ENCODE results near the gene CD300C. TPM values are rescaled to one million over a fixed set of nuclear protein-coding genes. Genes with fewer than 3 reads are reported as not detected.

Gene CD300C
- total RNA-seq, 1 donor from 2014 or later = not detected

DNA sequence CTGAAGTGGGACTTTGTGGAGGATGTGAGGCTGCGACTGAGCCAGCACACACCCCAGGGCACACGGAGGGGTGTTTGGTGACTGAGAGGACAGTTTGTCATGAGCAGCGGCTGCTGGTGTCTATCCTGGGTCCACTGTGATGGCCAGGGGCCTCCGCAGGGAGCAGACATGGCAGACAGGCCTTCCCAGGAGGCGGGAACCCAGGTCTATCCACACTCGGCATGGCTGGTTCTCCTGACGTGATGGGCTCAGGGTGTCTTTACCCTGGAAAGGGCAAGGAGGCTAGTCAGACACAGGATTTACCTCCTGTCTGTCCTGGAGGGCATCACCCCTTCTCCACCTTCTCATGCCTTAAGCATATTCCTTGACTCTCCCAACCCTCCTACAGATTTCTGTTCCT is 671 bp upstream of the CD300C start:
- Mint-ChIP-seq H3K4me3 (ENCODE audit: unreplicated experiment) (no peak overlapping the region), H3K27ac (ENCODE audit: unreplicated experiment) (no peak overlapping the region), H3K9me3 (ENCODE audit: unreplicated experiment) (peaks cover 4% of the 10 kb centered on the region), H3K36me3 (ENCODE audit: unreplicated experiment) (no peaks in the 10 kb centered on the region), H3K27me3 (ENCODE audit: unreplicated experiment) (peaks cover 24% of the 10 kb centered on the region), H3K4me1 (ENCODE audit: low read depth, unreplicated experiment) (no peaks in the 10 kb centered on the region)
- TF ChIP-seq, protein P1, sequence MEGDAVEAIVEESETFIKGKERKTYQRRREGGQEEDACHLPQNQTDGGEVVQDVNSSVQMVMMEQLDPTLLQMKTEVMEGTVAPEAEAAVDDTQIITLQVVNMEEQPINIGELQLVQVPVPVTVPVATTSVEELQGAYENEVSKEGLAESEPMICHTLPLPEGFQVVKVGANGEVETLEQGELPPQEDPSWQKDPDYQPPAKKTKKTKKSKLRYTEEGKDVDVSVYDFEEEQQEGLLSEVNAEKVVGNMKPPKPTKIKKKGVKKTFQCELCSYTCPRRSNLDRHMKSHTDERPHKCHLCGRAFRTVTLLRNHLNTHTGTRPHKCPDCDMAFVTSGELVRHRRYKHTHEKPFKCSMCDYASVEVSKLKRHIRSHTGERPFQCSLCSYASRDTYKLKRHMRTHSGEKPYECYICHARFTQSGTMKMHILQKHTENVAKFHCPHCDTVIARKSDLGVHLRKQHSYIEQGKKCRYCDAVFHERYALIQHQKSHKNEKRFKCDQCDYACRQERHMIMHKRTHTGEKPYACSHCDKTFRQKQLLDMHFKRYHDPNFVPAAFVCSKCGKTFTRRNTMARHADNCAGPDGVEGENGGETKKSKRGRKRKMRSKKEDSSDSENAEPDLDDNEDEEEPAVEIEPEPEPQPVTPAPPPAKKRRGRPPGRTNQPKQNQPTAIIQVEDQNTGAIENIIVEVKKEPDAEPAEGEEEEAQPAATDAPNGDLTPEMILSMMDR (IDR thresholded peaks at IDR 0.05; ENCODE audit: partially characterized antibody, unreplicated experiment) = no peak
- no peak for DNase-seq

DNA sequence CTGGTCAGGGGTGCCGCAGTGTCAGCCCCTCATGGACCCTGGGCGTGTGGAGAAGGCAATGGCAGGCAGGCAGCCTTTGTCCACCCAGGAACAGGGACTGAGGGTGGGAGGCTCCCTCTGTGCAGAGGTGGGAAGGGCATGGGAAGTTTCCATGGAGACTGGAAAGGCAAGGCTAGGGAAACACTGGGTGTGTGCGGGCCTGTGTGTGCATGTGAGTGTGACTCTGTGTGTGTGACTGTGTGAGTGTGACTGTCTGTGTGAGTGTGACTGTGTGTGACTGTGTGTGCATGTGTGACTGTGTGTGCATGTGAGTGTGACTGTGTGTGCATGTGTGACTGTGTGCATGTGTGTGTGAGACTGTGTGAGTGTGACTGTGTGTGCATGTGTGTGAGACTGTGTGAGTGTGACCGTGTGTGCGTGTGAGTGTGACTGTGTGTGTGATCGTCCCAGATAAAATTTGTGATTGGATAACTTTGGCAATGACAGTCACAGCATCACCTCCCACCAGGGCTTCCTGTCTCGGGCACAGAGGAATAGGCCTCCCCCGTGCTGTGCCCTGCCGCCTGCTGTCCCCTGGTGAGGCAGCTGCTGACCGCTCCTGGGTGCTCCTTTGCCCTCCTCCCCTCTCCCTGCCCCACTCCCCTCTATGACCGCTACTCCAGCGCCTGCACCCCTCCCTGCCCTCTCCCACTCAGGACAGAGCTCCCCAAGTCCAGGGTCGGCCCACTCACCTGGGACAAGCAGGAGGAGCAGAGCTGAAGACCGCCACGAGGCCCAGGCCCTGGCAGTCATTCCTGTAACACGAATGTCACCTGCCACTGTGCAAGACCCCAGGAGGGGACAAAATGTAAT is 698 bp downstream of the CD300C start:
- Mint-ChIP-seq H3K4me1 (ENCODE audit: low read depth, unreplicated experiment) (no peaks in the 10 kb centered on the region), H3K9me3 (ENCODE audit: unreplicated experiment) (peaks cover 4% of the 10 kb centered on the region), H3K27me3 (ENCODE audit: unreplicated experiment) (peaks cover 23% of the 10 kb centered on the region), H3K36me3 (ENCODE audit: unreplicated experiment) (no peaks in the 10 kb centered on the region), H3K27ac (ENCODE audit: unreplicated experiment) (peak overlapping the region; percentile 18), H3K4me3 (ENCODE audit: unreplicated experiment) (no peak overlapping the region)
- DNase-seq = no peak
- TF ChIP-seq, protein P1 (IDR thresholded peaks at IDR 0.05; ENCODE audit: partially characterized antibody, unreplicated experiment) = no peak

DNA sequence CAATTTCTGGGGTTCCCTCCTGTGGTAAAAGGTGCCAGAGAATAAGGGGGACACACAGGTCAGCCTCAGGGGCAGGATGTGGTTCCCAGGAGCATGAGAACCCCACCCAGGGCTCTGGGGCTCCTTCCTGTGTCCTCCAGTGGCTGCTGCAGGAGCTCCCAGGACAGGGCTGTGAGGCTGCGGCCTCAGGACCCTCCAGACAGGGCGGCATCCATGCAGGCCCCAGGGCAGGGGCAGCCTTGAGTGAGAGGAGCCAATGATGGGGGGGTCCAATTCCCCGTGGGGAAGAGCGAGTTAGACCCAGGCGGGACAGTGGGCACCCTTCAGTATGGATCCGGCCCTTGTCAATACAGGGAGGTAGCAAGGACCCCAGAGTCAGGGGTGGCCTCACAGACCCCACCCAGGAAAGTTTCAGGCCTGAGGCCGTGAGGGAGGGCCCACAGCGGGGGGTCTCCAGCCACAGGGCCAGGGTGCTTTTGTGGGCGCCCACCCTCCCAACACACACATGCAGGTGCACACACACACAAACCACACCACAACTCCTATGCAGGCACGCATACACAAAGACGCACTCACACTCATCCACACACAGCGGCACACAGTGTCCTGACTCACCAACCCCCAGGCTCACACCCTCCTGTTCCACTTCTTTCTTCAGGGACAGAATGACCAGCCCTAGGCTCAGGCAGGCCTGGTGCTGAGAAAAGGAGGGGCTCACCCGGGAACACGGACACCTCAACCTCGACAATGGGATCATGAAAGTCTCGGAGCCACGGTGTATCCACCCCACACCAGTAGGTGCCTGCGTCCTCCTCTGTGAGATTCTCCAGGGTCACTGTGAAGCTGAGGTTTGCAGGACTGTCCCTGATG is 1.8 kb downstream of the CD300C start:
- Mint-ChIP-seq H3K27ac (ENCODE audit: unreplicated experiment) (no peak overlapping the region), H3K4me3 (ENCODE audit: unreplicated experiment) (no peak overlapping the region), H3K36me3 (ENCODE audit: unreplicated experiment) (peaks cover 5% of the 10 kb centered on the region), H3K9me3 (ENCODE audit: unreplicated experiment) (peaks cover 2% of the 10 kb centered on the region), H3K27me3 (ENCODE audit: unreplicated experiment) (peaks cover 27% of the 10 kb centered on the region), H3K4me1 (ENCODE audit: low read depth, unreplicated experiment) (no peaks in the 10 kb centered on the region)
- TF ChIP-seq, protein P1 (IDR thresholded peaks at IDR 0.05; ENCODE audit: partially characterized antibody, unreplicated experiment) = no peak
- DNase-seq = no peak

DNA sequence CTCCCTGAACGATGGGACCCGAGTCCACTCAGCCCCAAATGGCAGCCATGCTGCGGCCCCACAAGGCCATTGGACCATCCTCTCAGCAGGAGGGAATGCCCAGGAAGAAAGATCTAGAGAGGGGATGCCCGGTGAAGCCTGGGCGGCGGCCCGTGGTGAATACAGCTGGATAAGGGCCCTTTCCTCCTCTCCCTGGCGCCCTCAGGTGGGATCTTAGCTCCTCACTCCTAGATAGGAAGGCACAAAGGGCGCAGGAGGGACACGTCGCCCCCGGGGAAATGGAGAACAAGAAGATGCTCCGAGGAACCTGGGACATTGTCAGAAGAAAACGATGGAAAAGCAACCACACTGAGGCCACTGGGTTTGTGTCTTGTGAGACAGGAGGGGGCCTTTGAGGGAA is 2.5 kb downstream of the CD300C start:
- DNase-seq = no peak
- TF ChIP-seq, protein P1 (IDR thresholded peaks at IDR 0.05; ENCODE audit: partially characterized antibody, unreplicated experiment) = no peak
- Mint-ChIP-seq H3K9me3 (ENCODE audit: unreplicated experiment) (peaks cover 2% of the 10 kb centered on the region), H3K4me1 (ENCODE audit: low read depth, unreplicated experiment) (no peaks in the 10 kb centered on the region), H3K36me3 (ENCODE audit: unreplicated experiment) (peaks cover 5% of the 10 kb centered on the region), H3K4me3 (ENCODE audit: unreplicated experiment) (no peak overlapping the region), H3K27ac (ENCODE audit: unreplicated experiment) (no peak overlapping the region), H3K27me3 (ENCODE audit: unreplicated experiment) (peaks cover 29% of the 10 kb centered on the region)

Measured in glutamatergic neuron (in vitro differentiated cells).